GM18907 (cell line): ENCODE measurements around the gene HOXA7.

Source experiments
- ATAC-seq: cut with Tn5 transposase; IDR thresholded peaks from one replicate; pipeline ENCODE4 v1.9.1; 2021; ENCODE audit warnings: mild to moderate bottlenecking, moderate library complexity; ENCODE audit not compliant: unreplicated experiment

The HOXA7 gene

DNA sequence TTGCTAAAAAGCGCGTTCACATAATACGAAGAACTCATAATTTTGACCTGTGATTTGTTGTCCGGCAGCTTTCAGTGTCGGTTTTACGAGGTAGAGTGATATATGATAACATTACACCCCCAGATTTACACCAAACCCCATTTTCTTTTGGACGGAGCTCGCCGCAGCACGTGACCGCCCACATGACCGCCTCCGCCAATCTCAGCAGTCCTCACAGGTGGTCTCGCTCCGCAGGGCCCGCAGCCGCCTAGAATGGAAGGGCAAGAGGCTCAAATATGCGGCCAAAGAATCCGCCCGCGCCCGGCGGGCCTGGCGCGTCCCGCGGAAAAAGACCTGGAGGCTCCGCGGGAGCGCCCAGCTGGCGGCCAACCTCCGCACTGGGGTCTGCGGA lies at the start of gene HOXA7:
Gene HOXA7, minus strand, starts transcription at position 168 of the 391 bp plus-strand sequence. Its CDS starts 130 bp downstream, at position 38.
- ATAC-seq: no peak

GRCh38 chr7:27205325-27206280 lies 49.1 kb upstream of the HOXA7 start:
- ATAC-seq: no peak

GRCh38 chr7:27204851-27205322 lies 48.4 kb upstream of the HOXA7 start:
- no peak for ATAC-seq

GRCh38 chr7:27203964-27204594 lies 47.6 kb upstream of the HOXA7 start:
- ATAC-seq: no peak

GRCh38 chr7:27203365-27203953 lies 47.0 kb upstream of the HOXA7 start:
- ATAC-seq: no peak

- ATAC-seq: no peak
Measured at GRCh38 chr7:27202862-27203134, 46.3 kb upstream of the HOXA7 start.

GRCh38 chr7:27202018-27202861 lies 45.8 kb upstream of the HOXA7 start:
- ATAC-seq: no peak

- no peak for ATAC-seq
Measured at GRCh38 chr7:27201580-27202017, 45.1 kb upstream of the HOXA7 start.

DNA sequence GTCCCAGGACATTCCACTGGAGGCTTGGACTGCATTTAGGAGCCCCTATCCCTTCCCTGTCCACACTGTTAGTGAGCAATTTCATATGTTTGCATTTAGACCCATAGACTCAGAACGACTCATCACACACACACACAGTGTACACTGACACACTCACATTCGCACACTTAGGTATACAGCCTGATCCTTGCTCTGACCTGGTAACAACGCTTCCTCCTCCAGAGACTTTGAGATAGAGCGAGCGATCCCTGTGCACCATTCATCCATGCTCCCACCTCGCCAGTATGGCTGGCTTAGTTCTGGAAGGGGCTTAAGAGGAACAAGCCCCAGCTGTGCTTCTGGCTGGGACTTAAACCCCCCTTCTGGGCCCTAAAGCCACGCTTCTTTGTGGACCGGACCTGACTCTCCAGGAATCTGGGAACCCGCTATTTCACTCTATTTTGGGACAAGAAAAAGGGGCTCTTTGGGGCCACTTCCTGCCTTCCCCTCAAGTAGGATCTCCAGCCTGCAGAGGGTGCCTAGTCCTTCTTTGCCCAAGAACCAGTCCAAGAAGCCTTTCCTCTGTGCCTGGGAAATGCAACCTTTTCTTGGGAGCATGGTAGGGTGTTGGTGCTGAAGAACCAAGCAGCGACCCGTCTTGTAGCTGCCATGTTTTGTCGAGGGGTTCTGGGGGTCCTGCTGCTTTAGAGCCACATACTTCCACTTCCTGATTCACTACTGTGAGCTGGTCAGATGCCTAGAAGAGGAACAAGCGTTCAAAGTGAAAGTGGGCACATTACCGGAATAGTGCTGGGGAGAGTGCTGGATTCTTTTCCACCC lies 44.5 kb upstream of the HOXA7 start:
- no peak for ATAC-seq

- no peak for ATAC-seq
Measured at GRCh38 chr7:27199849-27200760, 43.6 kb upstream of the HOXA7 start, which contains the start of gene HOXA13. HOXA13 (minus strand) TSS chr7:27200091; CDS start chr7:27200077, 14 bp downstream.

DNA sequence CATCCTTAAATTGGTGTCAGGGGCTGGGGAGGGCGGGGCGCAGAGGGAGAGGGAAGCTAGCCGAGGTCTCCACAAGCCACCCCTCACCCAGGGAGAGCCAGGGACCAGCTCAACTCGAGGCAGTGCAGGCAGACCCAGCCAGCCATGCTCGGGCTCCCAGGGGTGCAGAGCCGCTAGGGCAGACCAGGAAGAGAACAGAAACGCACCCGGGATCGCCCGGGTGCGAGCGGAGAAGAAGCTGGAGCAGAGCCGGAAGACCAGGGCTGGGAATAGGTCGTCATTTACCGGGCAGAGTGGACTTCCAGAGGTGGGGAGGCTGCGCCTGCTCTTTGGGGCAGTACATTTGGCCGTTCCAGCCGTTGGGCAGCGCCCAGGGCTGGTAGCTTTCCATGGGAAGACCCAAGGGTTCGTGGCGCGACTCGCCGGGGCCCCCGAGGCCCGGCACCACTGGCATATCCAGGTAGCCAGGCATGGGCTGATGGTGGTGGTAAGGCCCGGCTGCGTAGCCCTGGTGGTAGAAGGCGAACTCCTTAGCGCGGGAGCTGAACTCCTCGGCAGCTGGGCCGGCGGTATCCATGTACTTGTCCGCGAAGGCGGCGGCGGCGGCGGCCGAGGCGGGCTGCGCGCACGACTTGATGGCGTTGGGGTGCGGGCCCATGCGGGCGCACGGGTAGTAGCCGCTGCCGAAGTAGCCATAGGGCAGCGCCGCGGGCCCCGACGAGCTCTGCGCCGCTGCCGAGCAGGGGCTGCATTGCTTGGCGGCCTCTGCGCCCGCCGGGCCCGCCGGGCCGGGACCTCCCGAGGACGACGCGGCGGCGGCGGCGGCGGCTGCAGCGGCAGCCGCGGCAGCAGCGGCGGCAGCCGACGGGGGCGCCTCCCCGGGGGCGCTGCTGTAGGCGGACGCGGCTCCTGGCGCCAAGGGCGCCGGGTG lies 42.7 kb upstream of the HOXA7 start:
- no peak for ATAC-seq

DNA sequence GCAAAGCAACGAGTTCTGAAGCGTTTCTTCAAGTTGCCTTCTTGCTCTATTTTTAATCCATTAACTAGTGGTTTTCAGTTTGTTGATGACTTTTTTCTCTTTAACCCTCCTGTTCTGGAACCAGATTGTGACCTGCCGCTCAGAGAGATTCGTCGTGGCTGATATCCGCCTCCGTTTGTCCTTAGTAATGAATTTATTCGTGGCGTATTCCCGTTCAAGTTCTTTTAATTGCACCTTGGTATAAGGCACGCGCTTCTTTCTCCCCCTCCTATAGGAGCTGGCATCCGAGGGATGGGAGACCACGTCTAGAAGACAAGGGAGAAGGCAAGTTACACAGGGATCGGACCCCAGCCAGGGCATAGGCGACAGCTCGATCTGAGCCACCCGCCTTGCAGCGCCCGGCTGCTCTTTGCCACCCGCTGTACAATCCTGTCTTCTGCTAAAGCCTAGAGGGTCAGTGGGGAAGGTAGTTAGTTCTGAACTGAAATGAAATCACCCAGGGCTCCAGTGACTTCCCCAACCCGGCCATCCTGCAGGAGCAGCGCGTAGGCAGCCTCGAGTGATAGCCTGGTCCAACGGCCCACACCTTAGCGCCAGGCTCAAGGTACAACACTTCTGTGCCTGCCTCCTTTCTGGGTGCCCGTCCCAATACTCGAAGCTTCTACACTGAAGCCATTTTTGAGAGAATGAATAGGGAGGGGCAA lies 41.8 kb upstream of the HOXA7 start:
- no peak for ATAC-seq

- ATAC-seq: no peak
Measured at GRCh38 chr7:27197137-27198042, 40.9 kb upstream of the HOXA7 start.

DNA sequence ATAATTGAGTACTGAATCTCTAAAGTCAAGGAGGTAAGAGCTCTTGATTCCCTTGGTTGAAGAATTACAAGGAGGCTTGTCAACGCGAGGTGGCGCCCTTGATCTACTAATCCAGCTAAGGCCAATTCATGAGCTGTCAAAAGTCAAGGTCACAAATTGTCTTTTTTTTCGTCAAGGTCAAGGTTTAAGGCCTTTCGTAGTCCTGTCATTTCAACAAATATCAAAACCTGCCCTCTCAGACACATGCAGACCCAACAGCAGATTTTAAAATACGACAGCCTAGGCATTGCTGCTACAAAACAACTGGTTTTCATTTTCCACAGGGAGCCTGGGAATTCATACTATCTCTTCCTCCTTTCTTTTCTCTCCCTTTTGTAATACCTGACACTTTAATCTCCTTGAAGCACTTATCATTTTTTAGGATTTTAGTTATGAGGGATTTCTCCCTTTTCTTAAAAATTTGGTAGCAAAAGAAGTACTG lies 39.9 kb upstream of the HOXA7 start:
- no peak for ATAC-seq

DNA sequence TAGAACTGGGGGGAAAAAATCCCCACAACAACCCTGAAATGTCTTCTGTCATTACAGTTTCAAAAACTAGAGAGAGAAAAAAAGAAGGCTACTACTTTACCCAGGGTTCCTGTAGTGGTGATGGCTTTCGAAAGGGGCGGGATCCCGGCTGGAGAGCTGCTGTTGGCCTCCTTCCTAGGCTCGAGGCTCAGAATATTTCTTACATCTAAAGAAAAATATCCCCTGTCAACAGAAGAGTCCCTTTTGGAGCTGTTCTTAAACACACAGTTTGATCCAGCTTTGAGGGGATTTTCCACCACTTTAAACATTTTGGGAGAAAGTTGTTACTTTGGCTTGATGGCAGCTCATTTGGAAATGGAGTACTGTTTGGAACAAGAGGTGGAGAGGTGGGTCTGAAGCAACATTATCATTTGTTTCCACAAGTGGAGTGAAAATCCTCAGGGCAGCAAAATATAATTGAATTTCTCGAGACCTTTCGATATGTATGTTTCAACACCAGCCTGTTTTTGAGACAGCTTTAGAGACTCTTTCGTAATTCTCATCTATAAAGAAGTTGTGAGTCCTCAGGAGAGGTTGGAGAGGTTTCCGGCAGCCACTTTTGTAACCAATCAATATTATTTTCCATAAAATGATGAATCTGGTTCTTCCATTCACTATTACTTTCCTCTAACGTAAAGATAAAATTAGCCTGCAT lies 38.4 kb upstream of the HOXA7 start:
- ATAC-seq: no peak

DNA sequence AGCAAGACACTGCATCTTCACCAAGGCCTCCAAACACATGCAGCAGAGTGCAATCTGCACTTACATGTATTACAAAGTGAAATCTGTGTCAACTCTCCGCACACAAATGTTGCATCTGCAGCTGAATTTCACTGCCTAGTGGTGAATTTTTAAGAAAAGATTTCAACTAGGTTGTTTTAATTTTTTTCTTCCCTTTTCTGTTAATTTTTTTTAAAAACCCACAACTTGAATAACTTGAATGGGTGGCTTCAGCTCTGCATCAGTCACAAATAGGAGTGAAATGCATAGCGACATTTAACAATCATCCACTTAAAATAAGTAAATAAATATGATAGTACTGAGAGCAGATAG lies 37.5 kb upstream of the HOXA7 start:
- ATAC-seq: no peak
